ENCODE data around the gene CEBPE.

DNA sequence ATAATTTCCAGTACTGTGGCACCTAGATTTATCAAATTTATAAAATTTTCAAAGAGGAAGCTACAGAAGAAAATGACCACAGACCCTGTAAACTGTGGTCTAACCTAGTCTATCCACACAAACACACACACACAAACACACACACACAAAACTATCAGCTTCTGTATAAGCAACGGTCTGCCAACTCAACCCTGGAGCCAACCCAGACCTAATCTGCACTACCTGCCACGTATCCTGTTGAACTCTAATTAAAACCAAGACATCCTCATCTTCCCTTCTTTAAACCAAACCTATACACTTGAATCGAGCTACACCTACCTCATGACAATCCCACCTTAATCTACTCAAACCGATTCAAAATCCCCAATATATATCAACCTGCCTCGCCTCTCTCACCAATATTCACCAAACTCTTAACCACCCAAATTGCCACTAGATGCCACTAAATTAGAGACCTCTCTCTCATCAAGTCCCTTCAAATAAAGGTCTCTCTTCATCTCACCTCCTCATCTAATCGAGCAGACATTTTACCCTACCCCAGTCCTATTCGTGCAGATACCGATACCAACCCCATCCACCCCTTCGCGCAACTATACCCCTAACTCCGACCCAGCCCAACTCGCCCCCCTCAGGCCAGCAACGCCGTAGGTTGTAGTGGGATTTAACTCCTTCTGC is 24.9 kb downstream of the CEBPE start:
- TF ChIP-seq, protein P1, sequence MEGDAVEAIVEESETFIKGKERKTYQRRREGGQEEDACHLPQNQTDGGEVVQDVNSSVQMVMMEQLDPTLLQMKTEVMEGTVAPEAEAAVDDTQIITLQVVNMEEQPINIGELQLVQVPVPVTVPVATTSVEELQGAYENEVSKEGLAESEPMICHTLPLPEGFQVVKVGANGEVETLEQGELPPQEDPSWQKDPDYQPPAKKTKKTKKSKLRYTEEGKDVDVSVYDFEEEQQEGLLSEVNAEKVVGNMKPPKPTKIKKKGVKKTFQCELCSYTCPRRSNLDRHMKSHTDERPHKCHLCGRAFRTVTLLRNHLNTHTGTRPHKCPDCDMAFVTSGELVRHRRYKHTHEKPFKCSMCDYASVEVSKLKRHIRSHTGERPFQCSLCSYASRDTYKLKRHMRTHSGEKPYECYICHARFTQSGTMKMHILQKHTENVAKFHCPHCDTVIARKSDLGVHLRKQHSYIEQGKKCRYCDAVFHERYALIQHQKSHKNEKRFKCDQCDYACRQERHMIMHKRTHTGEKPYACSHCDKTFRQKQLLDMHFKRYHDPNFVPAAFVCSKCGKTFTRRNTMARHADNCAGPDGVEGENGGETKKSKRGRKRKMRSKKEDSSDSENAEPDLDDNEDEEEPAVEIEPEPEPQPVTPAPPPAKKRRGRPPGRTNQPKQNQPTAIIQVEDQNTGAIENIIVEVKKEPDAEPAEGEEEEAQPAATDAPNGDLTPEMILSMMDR (conservative IDR thresholded peaks at IDR 0.05; ENCODE audit: low read length) = peak; percentile 53
- TF ChIP-seq EZH2phosphoT487 (IDR thresholded peaks at IDR 0.05; ENCODE audit: borderline replicate concordance) = no peak

Measured in Loucy (cell line).